ENCODE measurements around the gene CDC42. TPM values are rescaled to one million over a fixed set of nuclear protein-coding genes. Genes with fewer than 3 reads are reported as not detected.

CDC42 gene
- total and polyA plus RNA-seq, 2 of the 4 experiments (the other 2 are of a cell fraction): 162 to 609 TPM

DNA sequence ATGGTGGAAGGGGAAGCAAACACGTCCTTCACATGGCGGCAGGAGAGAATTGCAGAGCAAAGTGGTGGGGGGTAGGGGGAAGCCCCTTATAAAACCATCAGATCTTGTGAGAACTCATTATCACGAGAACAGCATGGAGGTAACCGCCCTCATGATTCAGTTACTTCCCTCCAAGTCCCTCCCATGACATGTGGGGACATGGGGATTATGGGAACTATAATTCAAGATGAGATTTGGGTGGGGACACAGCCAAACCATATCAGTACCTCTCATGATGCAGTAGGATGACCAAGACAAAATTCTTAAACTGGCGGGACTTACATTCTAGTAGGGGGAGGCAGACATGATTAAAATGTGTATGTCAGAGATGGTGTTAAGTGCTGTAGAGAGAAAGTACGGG, 51.6 kb downstream of the CDC42 start:
- DNase-seq (no peak), ATAC-seq (ENCODE audit: low read depth) (no peak)
- H3K4ac ChIP-seq (ENCODE audit: low read depth, low read length): no peak overlapping the region
- H2BK5ac ChIP-seq (ENCODE audit: low read depth, low read length, poor library complexity, severe bottlenecking): no peak overlapping the region
- TF ChIP-seq, protein P1, sequence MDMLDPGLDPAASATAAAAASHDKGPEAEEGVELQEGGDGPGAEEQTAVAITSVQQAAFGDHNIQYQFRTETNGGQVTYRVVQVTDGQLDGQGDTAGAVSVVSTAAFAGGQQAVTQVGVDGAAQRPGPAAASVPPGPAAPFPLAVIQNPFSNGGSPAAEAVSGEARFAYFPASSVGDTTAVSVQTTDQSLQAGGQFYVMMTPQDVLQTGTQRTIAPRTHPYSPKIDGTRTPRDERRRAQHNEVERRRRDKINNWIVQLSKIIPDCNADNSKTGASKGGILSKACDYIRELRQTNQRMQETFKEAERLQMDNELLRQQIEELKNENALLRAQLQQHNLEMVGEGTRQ (IDR thresholded peaks at IDR 0.05; ENCODE audit: low read depth, low read length): no peak
- TF ChIP-seq BHLHE40 (IDR thresholded peaks at IDR 0.05; ENCODE audit: low read depth, low read length): no peak
- no peak for TF ChIP-seq CHD1 (IDR thresholded peaks at IDR 0.05; ENCODE audit: low read depth, low read length)
- TF ChIP-seq SMC3 (IDR thresholded peaks at IDR 0.05; ENCODE audit: low read depth, low read length): no peak
- no peak for TF ChIP-seq MAFK (IDR thresholded peaks at IDR 0.05; ENCODE audit: low read depth, low read length)
- TF ChIP-seq FOS (IDR thresholded peaks at IDR 0.05; ENCODE audit: low read depth, low read length): no peak
- TF ChIP-seq CEBPB (IDR thresholded peaks at IDR 0.05; ENCODE audit: low read depth, low read length): no peak
- no peak for TF ChIP-seq MAZ (IDR thresholded peaks at IDR 0.05; ENCODE audit: borderline replicate concordance, low read depth, low read length)
- no peak for TF ChIP-seq RAD21 (IDR thresholded peaks at IDR 0.05; ENCODE audit: low read length)
- TF ChIP-seq, protein P2, sequence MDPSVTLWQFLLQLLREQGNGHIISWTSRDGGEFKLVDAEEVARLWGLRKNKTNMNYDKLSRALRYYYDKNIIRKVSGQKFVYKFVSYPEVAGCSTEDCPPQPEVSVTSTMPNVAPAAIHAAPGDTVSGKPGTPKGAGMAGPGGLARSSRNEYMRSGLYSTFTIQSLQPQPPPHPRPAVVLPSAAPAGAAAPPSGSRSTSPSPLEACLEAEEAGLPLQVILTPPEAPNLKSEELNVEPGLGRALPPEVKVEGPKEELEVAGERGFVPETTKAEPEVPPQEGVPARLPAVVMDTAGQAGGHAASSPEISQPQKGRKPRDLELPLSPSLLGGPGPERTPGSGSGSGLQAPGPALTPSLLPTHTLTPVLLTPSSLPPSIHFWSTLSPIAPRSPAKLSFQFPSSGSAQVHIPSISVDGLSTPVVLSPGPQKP (IDR thresholded peaks at IDR 0.05; ENCODE audit: borderline replicate concordance, low read depth, low read length): no peak
- TF ChIP-seq NFE2L2 (IDR thresholded peaks at IDR 0.05; ENCODE audit: low read depth, low read length): no peak
- TF ChIP-seq, protein P3, sequence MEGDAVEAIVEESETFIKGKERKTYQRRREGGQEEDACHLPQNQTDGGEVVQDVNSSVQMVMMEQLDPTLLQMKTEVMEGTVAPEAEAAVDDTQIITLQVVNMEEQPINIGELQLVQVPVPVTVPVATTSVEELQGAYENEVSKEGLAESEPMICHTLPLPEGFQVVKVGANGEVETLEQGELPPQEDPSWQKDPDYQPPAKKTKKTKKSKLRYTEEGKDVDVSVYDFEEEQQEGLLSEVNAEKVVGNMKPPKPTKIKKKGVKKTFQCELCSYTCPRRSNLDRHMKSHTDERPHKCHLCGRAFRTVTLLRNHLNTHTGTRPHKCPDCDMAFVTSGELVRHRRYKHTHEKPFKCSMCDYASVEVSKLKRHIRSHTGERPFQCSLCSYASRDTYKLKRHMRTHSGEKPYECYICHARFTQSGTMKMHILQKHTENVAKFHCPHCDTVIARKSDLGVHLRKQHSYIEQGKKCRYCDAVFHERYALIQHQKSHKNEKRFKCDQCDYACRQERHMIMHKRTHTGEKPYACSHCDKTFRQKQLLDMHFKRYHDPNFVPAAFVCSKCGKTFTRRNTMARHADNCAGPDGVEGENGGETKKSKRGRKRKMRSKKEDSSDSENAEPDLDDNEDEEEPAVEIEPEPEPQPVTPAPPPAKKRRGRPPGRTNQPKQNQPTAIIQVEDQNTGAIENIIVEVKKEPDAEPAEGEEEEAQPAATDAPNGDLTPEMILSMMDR (conservative IDR thresholded peaks at IDR 0.05; ENCODE audit: low read depth, low read length): no peak
- TF ChIP-seq RCOR1 (IDR thresholded peaks at IDR 0.05; ENCODE audit: insufficient replicate concordance, low read length): no peak
- TF ChIP-seq POLR2A (IDR thresholded peaks at IDR 0.05; ENCODE audit: low read depth, low read length): no peak
- TF ChIP-seq RFX5 (IDR thresholded peaks at IDR 0.05; ENCODE audit: low read depth, low read length): no peak
- TF ChIP-seq MXI1 (IDR thresholded peaks at IDR 0.05; ENCODE audit: borderline replicate concordance, low read depth, low read length): no peak
- no peak overlapping the region for H2AFZ ChIP-seq (replicated peaks; ENCODE audit: low read length, poor library complexity)
- no peak overlapping the region for H2BK15ac ChIP-seq (ENCODE audit: low read depth, low read length)
- no peak overlapping the region for H2AK5ac ChIP-seq (ENCODE audit: low read depth, low read length)
- no peak overlapping the region for H2AK9ac ChIP-seq (replicated peaks; ENCODE audit: low read depth, low read length, poor library complexity)
- peaks cover 89% of the 10 kb centered on the region for H4K20me1 ChIP-seq (ENCODE audit: insufficient read depth, low read length)
- no TSS peak for BruUV-seq (replicated peaks)
- H4K5ac ChIP-seq (ENCODE audit: low read depth, low read length): no peak overlapping the region
- WGBS, 2 experiments (ENCODE audit: extremely low coverage in 2 of 2, insufficient read length in 1 of 2): 80% methylated on average over 1 of the region's 6 CpGs; no CpG with 5 or more reads in 1 of the 2 experiments
- no peak overlapping the region for H4K8ac ChIP-seq (ENCODE audit: low read depth in 2 of 2, low read length in 2 of 2)
- no peak overlapping the region for H3K23ac ChIP-seq (ENCODE audit: low read depth, low read length)
- H4K91ac ChIP-seq (ENCODE audit: insufficient read depth, low read depth, low read length): no peak overlapping the region
- in situ Hi-C loops (cut with MboI; ENCODE audit: low sequenced_read_pairs) (no loop called here), dilution Hi-C loops (cut with HindIII; ENCODE audit: low sequenced_read_pairs, unreplicated experiment) (no loop called here), intact Hi-C loops (cut with micrococcal nuclease) (loop anchor here (10.0 kb wide), 1 partner anchor 541 kb away; the partner anchor contains the start of gene C1QC)
- H3K4me1 ChIP-seq (ENCODE audit: control insufficient read depth, insufficient read depth, low read length): peaks cover 9% of the 10 kb centered on the region
- no peak overlapping the region for H3K9ac ChIP-seq (ENCODE audit: low read depth, low read length)
- H2BK120ac ChIP-seq (ENCODE audit: low read depth, low read length): no peak overlapping the region
- peaks cover 13% of the 10 kb centered on the region for H3K9me1 ChIP-seq (ENCODE audit: insufficient read depth, low read length)
- H3K27me3 ChIP-seq (ENCODE audit: control insufficient read depth, insufficient read depth, low read length): no peaks in the 10 kb centered on the region
- no peaks in the 10 kb centered on the region for H3K9me3 ChIP-seq (ENCODE audit: control insufficient read depth, insufficient read depth, low read length)
- no peak overlapping the region for H2BK20ac ChIP-seq (ENCODE audit: low read depth, low read length)
- H3K36me3 ChIP-seq (ENCODE audit: control insufficient read depth, insufficient read depth, low read length): peaks cover 16% of the 10 kb centered on the region
- ChIA-PET POLR2A (ENCODE audit: unreplicated experiment) (no interaction called here), CTCF (interaction anchor here (1.0 kb wide), 1 partner anchor 10 kb away, joined by 3 read pairs; no protein-coding TSS in a partner anchor)
- H3K4me2 ChIP-seq (ENCODE audit: low read depth, low read length): no peak overlapping the region
- peaks cover 53 to 83% of the 10 kb centered on the region in 2 experiments for H3K79me1 ChIP-seq (ENCODE audit: low read depth in 1 of 2, low read length in 2 of 2)
- H3K27ac ChIP-seq (ENCODE audit: insufficient read depth, low read length): no peak overlapping the region
- H3K4me3 ChIP-seq (ENCODE audit: insufficient read depth, low read depth, low read length): no peak overlapping the region
- H3K18ac ChIP-seq (ENCODE audit: low read depth, low read length): no peak overlapping the region
- H3K56ac ChIP-seq (ENCODE audit: extremely low read depth, insufficient read depth, low read length): no peak overlapping the region
- H3K14ac ChIP-seq (replicated peaks; ENCODE audit: low read depth, low read length): no peak overlapping the region

Data from IMR-90 (cell line).